WTC11 (cell line): ENCODE results near the gene EXOSC3. TPM values are rescaled to one million over a fixed set of nuclear protein-coding genes. Genes with fewer than 3 reads are reported as not detected.
"Not testable (repeated sequence)": the region's sequence is repeated elsewhere in the genome, so short reads cannot be mapped to it uniquely, and the experiment has no call there.

Experiments used
- ATAC-seq: fragments of 200-7000 bp; cut with Tn5 transposase; 2 replicates; pipeline ENCODE4 v1.10.0; 2021; ENCODE audit warnings: mild to moderate bottlenecking, moderate library complexity
- CTCF ChIA-PET: fragments of 300-600 bp; sonication (Branson Sonifier 250); formaldehyde crosslinking; loops from one replicate; lab custom pipeline; 2021; ENCODE audit warnings: antibody characterized with exemption; lab: Charles Lee
- POLR2A ChIA-PET: fragments of 350-600 bp; sonication (Branson Sonifier 250); formaldehyde crosslinking; loops from one replicate; lab custom pipeline; 2021; ENCODE audit warnings: antibody characterized with exemption; lab: Charles Lee
- DNase-seq: peaks from one replicate; pipeline ENCODE4 v3.0.0; 2021; ENCODE audit warnings: low spot score
- H3K27ac Mint-ChIP-seq: 2 replicates; pipeline ENCODE4 v1.8.0; 2021; ENCODE audit warnings: mixed read lengths
- H3K27me3 Mint-ChIP-seq: 2 replicates; pipeline ENCODE4 v1.8.0; 2021; ENCODE audit warnings: low read depth, mild to moderate bottlenecking, moderate library complexity, mixed read lengths
- H3K36me3 Mint-ChIP-seq: 2 replicates; pipeline ENCODE4 v1.8.0; 2021; ENCODE audit warnings: mixed read lengths
- H3K4me1 Mint-ChIP-seq: 2 replicates; pipeline ENCODE4 v1.8.0; 2022; ENCODE audit warnings: mixed read lengths
- H3K4me3 Mint-ChIP-seq: 2 replicates; pipeline ENCODE4 v1.8.0; 2021; ENCODE audit warnings: mild to moderate bottlenecking, moderate library complexity, mixed read lengths
- H3K9me3 Mint-ChIP-seq: 2 replicates; pipeline ENCODE4 v1.8.0; 2021; ENCODE audit warnings: mixed read lengths
- CBFB ChIP-seq: sonication (generic); formaldehyde crosslinking; IDR thresholded peaks from 2 replicates; pipeline ENCODE4 v1.8.1; 2022; ENCODE audit warnings: mild to moderate bottlenecking, low read depth, missing genetic modification reagents
- ESRRA ChIP-seq: sonication (generic); formaldehyde crosslinking; IDR thresholded peaks from 2 replicates; pipeline ENCODE4 v1.8.1; 2022; ENCODE audit warnings: mild to moderate bottlenecking, missing genetic modification reagents, borderline replicate concordance
- KAT7 ChIP-seq: sonication (generic); formaldehyde crosslinking; IDR thresholded peaks from 2 replicates; pipeline ENCODE4 v1.8.1; 2023; ENCODE audit warnings: missing genetic modification reagents, mild to moderate bottlenecking, borderline replicate concordance
- MYBL2 ChIP-seq: sonication (generic); formaldehyde crosslinking; IDR thresholded peaks from 2 replicates; pipeline ENCODE4 v1.8.1; 2023; ENCODE audit warnings: mild to moderate bottlenecking, moderate library complexity, missing genetic modification reagents
- NFATC4 ChIP-seq: fragments of 250-450 bp; sonication (Bioruptor Pico); IDR thresholded peaks from 2 replicates; pipeline ENCODE4 v1.9.0; 2021; ENCODE audit warnings: mild to moderate bottlenecking
- NFE2L1 ChIP-seq: sonication (generic); formaldehyde crosslinking; IDR thresholded peaks from 2 replicates; pipeline ENCODE4 v1.8.1; 2023; ENCODE audit warnings: missing genetic modification reagents
- NR1H2 ChIP-seq: sonication (generic); formaldehyde crosslinking; IDR thresholded peaks from 2 replicates; pipeline ENCODE4 v1.9.0; 2021; ENCODE audit warnings: mild to moderate bottlenecking, moderate library complexity, missing genetic modification reagents
- NR2C2 ChIP-seq: sonication (generic); formaldehyde crosslinking; IDR thresholded peaks from 2 replicates; pipeline ENCODE4 v1.8.0; 2022; ENCODE audit warnings: mild to moderate bottlenecking, missing genetic modification reagents
- NR3C1 ChIP-seq: sonication (generic); formaldehyde crosslinking; conservative IDR thresholded peaks from 2 replicates; pipeline ENCODE4 v1.8.1; 2023; ENCODE audit warnings: low read depth, mild to moderate bottlenecking, missing genetic modification reagents
- RELA ChIP-seq: sonication (generic); formaldehyde crosslinking; IDR thresholded peaks from 2 replicates; pipeline ENCODE4 v1.8.1; 2022; ENCODE audit warnings: missing genetic modification reagents, mild to moderate bottlenecking, borderline replicate concordance
- RORB ChIP-seq: fragments of 250-450 bp; sonication (Bioruptor Pico); IDR thresholded peaks from 2 replicates; pipeline ENCODE4 v1.9.0; 2021; ENCODE audit warnings: mild to moderate bottlenecking
- SMAD4 ChIP-seq: sonication (generic); formaldehyde crosslinking; IDR thresholded peaks from 2 replicates; pipeline ENCODE4 v1.8.0; 2022; ENCODE audit warnings: mild to moderate bottlenecking, missing genetic modification reagents
- SOX15 ChIP-seq: fragments of 250-450 bp; sonication (Bioruptor Pico); IDR thresholded peaks from 2 replicates; pipeline ENCODE4 v1.9.0; 2021; ENCODE audit warnings: mild to moderate bottlenecking
- TCF7 ChIP-seq: sonication (generic); formaldehyde crosslinking; IDR thresholded peaks from 2 replicates; pipeline ENCODE4 v1.8.0; 2022; ENCODE audit warnings: mild to moderate bottlenecking, low read depth, missing genetic modification reagents, moderate library complexity
- TEAD1 ChIP-seq: sonication (generic); formaldehyde crosslinking; IDR thresholded peaks from 2 replicates; pipeline ENCODE4 v1.8.0; 2022; ENCODE audit warnings: mild to moderate bottlenecking, missing genetic modification reagents
- ZNF317 ChIP-seq: sonication (generic); formaldehyde crosslinking; IDR thresholded peaks from 2 replicates; pipeline ENCODE4 v1.8.1; 2023; ENCODE audit warnings: low read depth, mild to moderate bottlenecking, moderate library complexity, missing genetic modification reagents, borderline replicate concordance
- total RNA-seq: library from RNA; stranded (reverse); gene quantifications from 3 replicates; pipeline ENCODE4 v1.2.3, GENCODE V29; 2021
- TF ChIP-seq, protein P1 (sequence below): fragments of 250-450 bp; sonication (Bioruptor Pico); IDR thresholded peaks from 2 replicates; pipeline ENCODE4 v1.9.0; 2021; ENCODE audit warnings: mild to moderate bottlenecking
- TF ChIP-seq, protein P2 (sequence below): fragments of 250-450 bp; sonication (Bioruptor Pico); conservative IDR thresholded peaks from 2 replicates; pipeline ENCODE4 v1.9.0; 2021; ENCODE audit warnings: mild to moderate bottlenecking
- TF ChIP-seq, protein P3 (sequence below): sonication (generic); formaldehyde crosslinking; IDR thresholded peaks from 2 replicates; pipeline ENCODE4 v1.8.0; 2022; ENCODE audit warnings: mild to moderate bottlenecking, missing genetic modification reagents
- TF ChIP-seq, protein P4 (sequence below): sonication (generic); formaldehyde crosslinking; IDR thresholded peaks from 2 replicates; pipeline ENCODE4 v1.8.0; 2023; ENCODE audit warnings: missing genetic modification reagents
- TF ChIP-seq, protein P5 (sequence below): sonication (generic); formaldehyde crosslinking; IDR thresholded peaks from 2 replicates; pipeline ENCODE4 v1.8.1; 2023; ENCODE audit warnings: mild to moderate bottlenecking, missing genetic modification reagents, moderate library complexity
- TF ChIP-seq, protein P6 (sequence below): sonication (generic); formaldehyde crosslinking; IDR thresholded peaks from 2 replicates; pipeline ENCODE4 v1.8.1; 2022; ENCODE audit warnings: missing genetic modification reagents, borderline replicate concordance

Gene EXOSC3
- total RNA-seq, 1 experiment from 2014 or later: 73.8 TPM

DNA sequence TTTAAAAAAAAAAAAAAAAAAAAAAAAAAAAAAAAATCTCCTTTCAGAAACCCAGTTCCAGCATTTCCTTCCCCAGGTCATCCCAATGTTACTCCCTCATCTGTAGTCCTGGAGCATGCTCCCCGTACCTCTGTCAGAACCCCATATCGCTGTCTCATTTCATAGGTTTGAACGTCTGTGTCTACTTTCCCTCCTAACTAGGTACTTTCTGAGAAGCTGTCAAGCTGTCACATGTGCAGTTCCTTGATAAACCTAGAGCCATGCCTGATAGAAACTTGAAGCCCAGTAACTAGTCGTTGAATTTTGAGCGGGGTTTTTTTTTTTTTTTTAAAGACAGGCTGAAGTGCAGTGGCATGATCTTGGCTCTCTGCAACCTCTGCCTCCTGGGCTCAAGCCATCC lies 15.6 kb downstream of the EXOSC3 start (continued):
- TF ChIP-seq, protein P1, sequence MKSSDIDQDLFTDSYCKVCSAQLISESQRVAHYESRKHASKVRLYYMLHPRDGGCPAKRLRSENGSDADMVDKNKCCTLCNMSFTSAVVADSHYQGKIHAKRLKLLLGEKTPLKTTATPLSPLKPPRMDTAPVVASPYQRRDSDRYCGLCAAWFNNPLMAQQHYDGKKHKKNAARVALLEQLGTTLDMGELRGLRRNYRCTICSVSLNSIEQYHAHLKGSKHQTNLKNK (CRISPR knock-in tag): no peak
- TF ChIP-seq ESRRA (CRISPR knock-in tag): no peak
- TF ChIP-seq NR1H2: no peak
- TF ChIP-seq TCF7 (CRISPR knock-in tag): no peak
- no peak for TF ChIP-seq SOX15
- TF ChIP-seq TEAD1 (CRISPR knock-in tag): no peak
- TF ChIP-seq NFATC4 (CRISPR knock-in tag): no peak
- TF ChIP-seq, protein P2, sequence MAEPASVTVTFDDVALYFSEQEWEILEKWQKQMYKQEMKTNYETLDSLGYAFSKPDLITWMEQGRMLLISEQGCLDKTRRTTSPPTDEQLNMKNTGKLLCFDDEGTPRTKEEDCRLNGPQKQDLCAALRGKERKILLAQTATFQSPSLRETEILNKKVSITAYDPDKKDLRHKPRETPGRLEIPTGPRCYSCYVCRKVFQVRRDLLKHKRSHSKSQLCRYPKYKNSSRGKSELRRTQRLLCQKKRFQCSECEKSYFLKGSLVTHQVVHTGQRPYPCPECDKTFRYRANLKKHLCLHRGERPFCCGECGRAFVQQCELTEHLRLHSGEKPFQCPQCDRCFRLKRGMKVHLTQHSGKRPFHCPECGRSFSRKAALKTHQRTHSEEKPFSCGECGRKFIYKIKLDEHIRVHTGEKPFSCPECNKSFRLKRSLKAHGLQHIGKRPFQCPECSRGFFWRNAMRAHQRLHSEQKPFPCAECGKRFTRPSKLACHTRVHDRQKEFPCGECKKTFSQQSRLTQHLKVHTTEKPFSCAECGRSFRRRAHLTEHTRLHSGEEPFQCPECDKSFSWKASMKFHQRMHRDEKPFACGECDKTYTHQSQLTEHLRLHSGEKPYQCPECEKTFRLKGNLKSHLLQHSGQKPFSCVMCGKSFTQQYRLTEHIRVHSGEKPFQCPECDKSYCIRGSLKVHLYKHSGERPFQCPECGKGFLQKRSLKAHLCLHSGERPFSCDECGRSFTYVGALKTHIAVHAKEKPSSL (CRISPR knock-in tag): no peak
- TF ChIP-seq, protein P3, sequence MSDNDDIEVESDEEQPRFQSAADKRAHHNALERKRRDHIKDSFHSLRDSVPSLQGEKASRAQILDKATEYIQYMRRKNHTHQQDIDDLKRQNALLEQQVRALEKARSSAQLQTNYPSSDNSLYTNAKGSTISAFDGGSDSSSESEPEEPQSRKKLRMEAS (CRISPR knock-in tag): no peak

DNA sequence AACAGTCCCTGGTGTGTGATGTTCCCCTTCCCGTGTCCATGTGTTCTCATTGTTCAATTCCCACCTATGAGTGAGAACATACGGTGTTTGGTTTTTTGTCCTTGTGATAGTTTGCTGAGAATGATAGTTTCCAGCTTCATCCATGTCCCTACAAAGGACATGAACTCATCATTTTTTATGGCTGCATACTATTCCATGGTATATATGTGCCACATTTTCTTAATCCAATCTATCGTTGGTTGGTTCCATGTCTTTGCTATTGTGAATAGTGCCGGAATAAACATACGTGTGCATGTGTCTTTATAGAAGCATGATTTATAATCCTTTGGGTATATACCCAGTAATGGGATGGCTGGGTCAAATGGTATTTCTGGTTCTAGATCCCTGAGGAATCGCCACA lies 19.6 kb downstream of the EXOSC3 start:
- H3K4me3 Mint-ChIP-seq, H3K4me1 Mint-ChIP-seq, ATAC-seq, H3K27me3 Mint-ChIP-seq, POLR2A ChIA-PET, DNase-seq, H3K9me3 Mint-ChIP-seq, H3K27ac Mint-ChIP-seq, CTCF ChIA-PET: not testable (repeated sequence)
- peaks cover 18% of the 10 kb centered on the region for H3K36me3 Mint-ChIP-seq

DNA sequence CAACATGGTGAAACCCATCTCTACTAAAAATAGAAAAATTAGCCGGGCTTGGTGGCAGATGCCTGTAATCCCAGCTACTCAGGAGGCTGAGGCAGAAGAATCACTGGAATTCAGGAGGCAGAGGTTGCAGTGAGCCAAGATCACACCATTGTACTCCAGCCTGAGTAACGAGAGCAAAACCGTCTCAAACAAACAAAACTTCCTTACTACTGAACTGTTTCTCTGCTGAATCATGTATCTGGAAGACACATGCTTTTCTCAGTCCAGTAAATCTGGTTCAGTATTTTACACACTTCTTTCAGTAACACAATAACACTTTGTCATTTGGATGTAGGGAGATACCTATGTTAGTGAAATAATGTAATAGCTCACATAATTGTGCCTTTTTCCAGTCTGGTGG lies 23.4 kb downstream of the EXOSC3 start:
- ChIA-PET CTCF (no interaction called here), POLR2A (no interaction called here)
- Mint-ChIP-seq H3K4me3 (no peak overlapping the region), H3K27ac (no peak overlapping the region), H3K9me3 (peaks cover 4% of the 10 kb centered on the region; the same call in 1 of the 2 replicates), H3K27me3 (no peaks in the 10 kb centered on the region), H3K36me3 (peaks cover 18% of the 10 kb centered on the region), H3K4me1 (no peaks in the 10 kb centered on the region)
- no peak for ATAC-seq
- no peak for DNase-seq
- TF ChIP-seq KAT7 (no peak), NFE2L1 (CRISPR knock-in tag) (no peak), ZNF317 (CRISPR knock-in tag) (no peak), CBFB (CRISPR knock-in tag) (no peak), RELA (CRISPR knock-in tag) (no peak), NR2C2 (CRISPR knock-in tag) (no peak), RORB (CRISPR knock-in tag) (no peak), SMAD4 (CRISPR knock-in tag) (no peak), NR3C1 (CRISPR knock-in tag) (no peak), MYBL2 (no peak)
- TF ChIP-seq, protein P4, sequence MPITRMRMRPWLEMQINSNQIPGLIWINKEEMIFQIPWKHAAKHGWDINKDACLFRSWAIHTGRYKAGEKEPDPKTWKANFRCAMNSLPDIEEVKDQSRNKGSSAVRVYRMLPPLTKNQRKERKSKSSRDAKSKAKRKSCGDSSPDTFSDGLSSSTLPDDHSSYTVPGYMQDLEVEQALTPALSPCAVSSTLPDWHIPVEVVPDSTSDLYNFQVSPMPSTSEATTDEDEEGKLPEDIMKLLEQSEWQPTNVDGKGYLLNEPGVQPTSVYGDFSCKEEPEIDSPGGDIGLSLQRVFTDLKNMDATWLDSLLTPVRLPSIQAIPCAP (CRISPR knock-in tag): no peak
- TF ChIP-seq, protein P5, sequence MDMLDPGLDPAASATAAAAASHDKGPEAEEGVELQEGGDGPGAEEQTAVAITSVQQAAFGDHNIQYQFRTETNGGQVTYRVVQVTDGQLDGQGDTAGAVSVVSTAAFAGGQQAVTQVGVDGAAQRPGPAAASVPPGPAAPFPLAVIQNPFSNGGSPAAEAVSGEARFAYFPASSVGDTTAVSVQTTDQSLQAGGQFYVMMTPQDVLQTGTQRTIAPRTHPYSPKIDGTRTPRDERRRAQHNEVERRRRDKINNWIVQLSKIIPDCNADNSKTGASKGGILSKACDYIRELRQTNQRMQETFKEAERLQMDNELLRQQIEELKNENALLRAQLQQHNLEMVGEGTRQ: no peak
- TF ChIP-seq, protein P6, sequence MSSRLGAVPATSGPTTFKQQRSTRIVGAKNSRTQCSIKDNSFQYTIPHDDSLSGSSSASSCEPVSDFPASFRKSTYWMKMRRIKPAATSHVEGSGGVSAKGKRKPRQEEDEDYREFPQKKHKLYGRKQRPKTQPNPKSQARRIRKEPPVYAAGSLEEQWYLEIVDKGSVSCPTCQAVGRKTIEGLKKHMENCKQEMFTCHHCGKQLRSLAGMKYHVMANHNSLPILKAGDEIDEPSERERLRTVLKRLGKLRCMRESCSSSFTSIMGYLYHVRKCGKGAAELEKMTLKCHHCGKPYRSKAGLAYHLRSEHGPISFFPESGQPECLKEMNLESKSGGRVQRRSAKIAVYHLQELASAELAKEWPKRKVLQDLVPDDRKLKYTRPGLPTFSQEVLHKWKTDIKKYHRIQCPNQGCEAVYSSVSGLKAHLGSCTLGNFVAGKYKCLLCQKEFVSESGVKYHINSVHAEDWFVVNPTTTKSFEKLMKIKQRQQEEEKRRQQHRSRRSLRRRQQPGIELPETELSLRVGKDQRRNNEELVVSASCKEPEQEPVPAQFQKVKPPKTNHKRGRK (CRISPR knock-in tag): no peak
